SK-N-SH (cell line): ENCODE measurements around the gene THSD4. TPM values are rescaled to one million over a fixed set of nuclear protein-coding genes. Genes with fewer than 3 reads are reported as not detected.

Source experiments
- CTCF ChIA-PET: fragments of 300-600, 350-600 bp; formaldehyde crosslinking; extraction: SDS; loops from one replicate; lab custom pipeline; 2021; lab: Yijun Ruan, JAX
- POLR2A ChIA-PET: fragments of 350-600 bp; sonication (Branson Sonifier 250); formaldehyde crosslinking; extraction: SDS; loops from one replicate; lab custom pipeline; 2020; ENCODE audit warnings: antibody characterized with exemption, inconsistent platforms; lab: Yijun Ruan, JAX
- DNase-seq: peaks from one replicate; pipeline ENCODE4 v3.0.0; 2012
- H2AFZ ChIP-seq: fragments of 200-600 bp; sonication (generic); 2 replicates; pipeline ENCODE4 v1.8.1; 2016; ENCODE audit warnings: antibody characterized with exemption, mild to moderate bottlenecking, low read depth
- H3F3A ChIP-seq: fragments of 200-600 bp; sonication (generic); replicated peaks from 2 replicates; pipeline ENCODE3; 2016; ENCODE audit warnings: antibody characterized with exemption, mild to moderate bottlenecking; ENCODE audit not compliant: insufficient read depth
- H3K27ac ChIP-seq, 2 experiments: fragments of 200-500 bp in 1 of 2; fragments of 200-600 bp in 1 of 2; sonication (Bioruptor generic) in 1 of 2; sonication (generic), shearing (Covaris generic) in 1 of 2; 2 replicates each; pipeline versions ENCODE4 v1.5.1 to v1.6.1; 2014 to 2016; ENCODE audit warnings: low read depth in 2 of 2, inconsistent platforms in 1 of 2, low read length in 1 of 2, mild to moderate bottlenecking in 1 of 2, mixed read lengths in 1 of 2
- H3K27me3 ChIP-seq: fragments of 200-600 bp; sonication (generic), shearing (Covaris generic); 2 replicates; pipeline ENCODE4 v1.6.1; 2016; ENCODE audit warnings: mixed run types; ENCODE audit not compliant: insufficient read depth
- H3K36me3 ChIP-seq, 2 experiments: fragments of 200-500 bp in 1 of 2; fragments of 200-600 bp in 1 of 2; sonication (Bioruptor generic) in 1 of 2; sonication (generic) in 1 of 2; replicated peaks in 1 of 2; 2 replicates each; pipeline versions ENCODE3 to v1.5.1; 2014 to 2016; ENCODE audit warnings: low read length in 1 of 2, mild to moderate bottlenecking in 1 of 2; ENCODE audit not compliant: insufficient read depth in 2 of 2, control insufficient read depth in 1 of 2
- H3K4me1 ChIP-seq, 2 experiments: fragments of 200-500 bp in 1 of 2; fragments of 200-600 bp in 1 of 2; sonication (Bioruptor generic) in 1 of 2; sonication (generic), shearing (Covaris generic) in 1 of 2; 2 replicates each; pipeline versions ENCODE4 v1.5.1 to v1.6.1; 2014 to 2016; ENCODE audit warnings: low read depth in 1 of 2, low read length in 1 of 2, mixed run types in 1 of 2; ENCODE audit not compliant: insufficient read depth in 2 of 2, control insufficient read depth in 1 of 2
- H3K4me2 ChIP-seq: fragments of 200-600 bp; sonication (generic), shearing (Covaris generic); 2 replicates; pipeline ENCODE4 v1.6.1; 2017; ENCODE audit warnings: mixed run types
- H3K4me3 ChIP-seq, 2 experiments: fragments of 200-500 bp in 1 of 2; fragments of 200-600 bp in 1 of 2; sonication (Bioruptor generic) in 1 of 2; sonication (generic), shearing (Covaris generic) in 1 of 2; 2 replicates each; pipeline versions ENCODE4 v1.5.1 to v1.8.1; 2014 to 2016; ENCODE audit warnings: low read depth in 2 of 2, inconsistent platforms in 1 of 2, low read length in 1 of 2, mild to moderate bottlenecking in 1 of 2, mixed read lengths in 1 of 2, moderate library complexity in 1 of 2
- H3K79me2 ChIP-seq: fragments of 200-600 bp; sonication (generic); 2 replicates; pipeline ENCODE4 v1.8.1; 2017; ENCODE audit warnings: mild to moderate bottlenecking; ENCODE audit not compliant: insufficient read depth
- H3K9ac ChIP-seq: fragments of 200-600 bp; sonication (generic); 2 replicates; pipeline ENCODE4 v1.6.1; 2017; ENCODE audit warnings: mixed run types
- H3K9me2 ChIP-seq: fragments of 200-600 bp; sonication (generic); 2 replicates; pipeline ENCODE4 v1.6.1; 2017; ENCODE audit warnings: mixed run types
- H3K9me3 ChIP-seq: fragments of 200-600 bp; sonication (generic); 2 replicates; pipeline ENCODE4 v1.6.1; 2017; ENCODE audit warnings: mixed run types, mild to moderate bottlenecking, moderate library complexity
- H4K20me1 ChIP-seq: fragments of 200-600 bp; sonication (generic); 2 replicates; pipeline ENCODE4 v1.6.1; 2017; ENCODE audit warnings: mild to moderate bottlenecking, mixed run types; ENCODE audit not compliant: insufficient read depth
- ELF1 ChIP-seq: IDR thresholded peaks from 2 replicates; pipeline ENCODE4 v1.4.0; 2012
- FOXJ3 ChIP-seq: sonication (generic); formaldehyde crosslinking; IDR thresholded peaks from 2 replicates; pipeline ENCODE4 v1.5.1; 2020; ENCODE audit warnings: mild to moderate bottlenecking, missing genetic modification reagents
- GABPA ChIP-seq: IDR thresholded peaks from 2 replicates; pipeline ENCODE4 v1.4.0; 2012; ENCODE audit warnings: low read depth, mild to moderate bottlenecking
- MEF2A ChIP-seq: IDR thresholded peaks from 2 replicates; pipeline ENCODE4 v1.4.0; 2012; ENCODE audit warnings: low read depth, borderline replicate concordance
- MXI1 ChIP-seq: IDR thresholded peaks from 2 replicates; pipeline ENCODE4 v1.6.1; 2012; ENCODE audit warnings: mild to moderate bottlenecking, low read depth, low read length, improper control_type of control experiment
- NFIC ChIP-seq: IDR thresholded peaks from 2 replicates; pipeline ENCODE4 v1.4.0; 2012; ENCODE audit warnings: borderline replicate concordance
- POLR2AphosphoS5 ChIP-seq: IDR thresholded peaks from 2 replicates; pipeline ENCODE4 v1.6.1; 2012; ENCODE audit warnings: low read depth, low read length
- RAD21 ChIP-seq: IDR thresholded peaks from 2 replicates; pipeline ENCODE4 v1.6.1; 2012; ENCODE audit warnings: mild to moderate bottlenecking, low read length
- RCOR1 ChIP-seq: fragments of 150-350 bp; IDR thresholded peaks from 2 replicates; pipeline ENCODE4 v1.6.1; 2017; ENCODE audit warnings: antibody characterized with exemption, low read length
- RXRA ChIP-seq: IDR thresholded peaks from 2 replicates; pipeline ENCODE4 v1.4.0; 2012; ENCODE audit warnings: low read depth, mild to moderate bottlenecking, borderline replicate concordance
- SIN3A ChIP-seq: IDR thresholded peaks from 2 replicates; pipeline ENCODE4 v1.6.1; 2012; ENCODE audit warnings: low read depth, mild to moderate bottlenecking, low read length, moderate library complexity, borderline replicate concordance
- SMC3 ChIP-seq: IDR thresholded peaks from 2 replicates; pipeline ENCODE4 v1.6.1; 2012; ENCODE audit warnings: low read depth, low read length, improper control_type of control experiment
- TCF12 ChIP-seq: IDR thresholded peaks from 2 replicates; pipeline ENCODE4 v1.4.0; 2012
- TEAD4 ChIP-seq: IDR thresholded peaks from 2 replicates; pipeline ENCODE4 v1.4.0; 2012; ENCODE audit warnings: mild to moderate bottlenecking, borderline replicate concordance; ENCODE audit not compliant: insufficient read depth
- YY1 ChIP-seq: IDR thresholded peaks from 2 replicates; pipeline ENCODE4 v1.4.0; 2012; ENCODE audit warnings: low read depth, mild to moderate bottlenecking
- WGBS: methylation state at CpG from one replicate; pipeline ENCODE4 v1.1.6; 2017; ENCODE audit warnings: low lambda C conversion rate; 5-methylcytosine and 5-hydroxymethylcytosine counted together
- polyA plus RNA-seq, 3 experiments: library from polyadenylated mRNA; depleted of rRNA; stranded (reverse); fragments of >200 nt; gene quantifications; 2 replicates each; pipeline ENCODE4 v1.2.3, GENCODE V29; 2012
- TF ChIP-seq, protein P1 (sequence below): IDR thresholded peaks from 2 replicates; pipeline ENCODE4 v1.4.0; 2012; ENCODE audit warnings: low read depth
- TF ChIP-seq, protein P2 (sequence below): IDR thresholded peaks from 2 replicates; pipeline ENCODE4 v1.4.0; 2012; ENCODE audit warnings: low read depth, borderline replicate concordance

The THSD4 gene
- polyA plus RNA-seq, 1 of the 3 experiments (the other 2 are of a cell fraction): 79.1 TPM

DNA sequence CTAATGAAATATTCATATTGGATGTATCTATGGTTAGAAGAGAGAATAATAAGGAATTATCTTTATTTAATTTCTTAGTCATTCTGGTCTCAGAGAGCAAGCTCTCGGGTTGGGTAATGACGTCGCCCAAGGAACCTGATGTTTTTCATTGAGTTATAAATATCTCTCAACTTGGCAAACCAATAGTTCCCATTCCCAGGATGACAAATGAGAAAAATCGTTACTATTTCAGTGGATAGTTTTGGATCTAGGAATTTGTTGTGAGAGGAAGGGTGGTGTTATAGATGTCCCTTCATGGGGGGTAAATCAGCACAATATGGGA, 532.2 kb downstream of the THSD4 start:
- no peaks in the 10 kb centered on the region for H3K9me2 ChIP-seq
- no peaks in the 10 kb centered on the region for H3K9me3 ChIP-seq
- no peak overlapping the region for H3K4me3 ChIP-seq
- no peaks in the 10 kb centered on the region for H4K20me1 ChIP-seq
- H3K36me3 ChIP-seq: no peaks in the 10 kb centered on the region
- WGBS: 63% methylated on average over 4 of the region's 4 CpGs
- TF ChIP-seq RXRA (no peak), TCF12 (peak; percentile 6; the same call in 1 of the 2 replicates)
- H3F3A ChIP-seq: no peaks in the 10 kb centered on the region
- POLR2A ChIA-PET: no interaction called here
- H3K27me3 ChIP-seq: no peaks in the 10 kb centered on the region
- no peak overlapping the region for H3K9ac ChIP-seq
- H3K4me1 ChIP-seq: peaks cover 2 to 16% of the 10 kb centered on the region in 2 experiments; a peak in 3 of 4 replicates
- DNase-seq: no peak
- no peak overlapping the region for H2AFZ ChIP-seq
- H3K79me2 ChIP-seq: no peaks in the 10 kb centered on the region
- H3K4me2 ChIP-seq: no peak overlapping the region
- CTCF ChIA-PET: interaction anchor here (1.1 kb wide), 1 partner anchor 72 kb away, joined by 4 read pairs; no protein-coding TSS in a partner anchor
- peak overlapping the region in 1 of 2 experiments; percentile 71; a peak in 2 of 4 replicates for H3K27ac ChIP-seq

DNA sequence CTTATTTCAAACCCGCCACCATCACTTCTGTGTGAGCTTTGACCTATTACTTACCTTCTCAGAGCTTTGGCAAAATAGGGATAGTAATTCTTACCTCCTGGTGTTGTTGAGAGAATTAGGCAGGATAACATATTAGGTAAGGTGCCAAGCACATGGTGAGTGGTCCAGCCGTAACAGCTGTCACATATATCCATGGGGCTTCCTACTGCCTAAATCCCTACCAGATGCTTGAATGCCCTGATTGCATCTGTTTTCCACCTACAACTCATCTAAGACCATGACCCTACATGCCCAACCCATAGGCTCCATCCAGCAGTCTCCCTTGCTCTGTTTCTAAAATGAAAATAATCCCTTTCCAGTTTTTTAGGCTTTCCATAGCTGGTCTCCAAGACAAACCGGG, 532.8 kb downstream of the THSD4 start:
- Histone ChIP-seq H4K20me1 (no peaks in the 10 kb centered on the region), H3K4me3 (no peak overlapping the region), H3K27me3 (no peaks in the 10 kb centered on the region), H3K9ac (no peak overlapping the region), H2AFZ (no peak overlapping the region), H3K4me2 (no peak overlapping the region), H3K36me3 (no peaks in the 10 kb centered on the region), H3K79me2 (no peaks in the 10 kb centered on the region), H3K9me2 (no peaks in the 10 kb centered on the region), H3K27ac (peak overlapping the region in 1 of 2 experiments; percentile 71; a peak in 2 of 4 replicates), H3K4me1 (peaks cover 2 to 16% of the 10 kb centered on the region in 2 experiments; a peak in 3 of 4 replicates), H3K9me3 (no peaks in the 10 kb centered on the region), H3F3A (no peaks in the 10 kb centered on the region)
- ChIA-PET POLR2A (no interaction called here), CTCF (interaction anchor here (1.0 to 1.1 kb wide), 2 partner anchors 72 to 207 kb away, joined by 3 to 4 read pairs; no protein-coding TSS in a partner anchor)
- 96% methylated on average over 3 of the region's 3 CpGs for WGBS
- TF ChIP-seq YY1 (no peak), FOXJ3 (CRISPR knock-in tag) (no peak)
- DNase-seq: no peak

DNA sequence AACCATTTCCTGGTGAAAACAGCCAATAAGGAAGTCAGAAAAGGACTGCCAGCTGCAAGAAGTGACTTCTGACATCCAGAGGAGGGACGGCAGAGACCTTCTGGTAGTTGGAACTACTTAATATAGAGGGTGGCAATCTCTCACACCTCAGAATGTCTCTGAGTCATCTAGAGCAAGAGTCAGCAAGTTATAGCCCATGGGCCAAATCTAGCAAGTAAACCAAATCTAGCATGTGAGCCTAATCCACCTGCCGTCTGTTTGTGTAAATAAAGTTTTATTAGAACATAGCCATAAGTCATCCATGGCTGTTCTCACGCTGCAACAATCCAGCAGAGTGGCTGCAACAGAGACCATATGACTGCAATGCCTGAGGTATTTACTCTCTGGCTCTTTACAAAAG, 534.6 kb downstream of the THSD4 start:
- H3K9me3 ChIP-seq: no peaks in the 10 kb centered on the region
- no peaks in the 10 kb centered on the region for H3K9me2 ChIP-seq
- H3K27me3 ChIP-seq: no peaks in the 10 kb centered on the region
- H3K9ac ChIP-seq: no peak overlapping the region
- ChIA-PET CTCF (interaction anchor here (1.6 kb wide), 1 partner anchor 206 kb away, joined by 5 read pairs; no protein-coding TSS in a partner anchor), POLR2A (no interaction called here)
- no peaks in the 10 kb centered on the region for H3K79me2 ChIP-seq
- H4K20me1 ChIP-seq: no peaks in the 10 kb centered on the region
- TF ChIP-seq, protein P1, sequence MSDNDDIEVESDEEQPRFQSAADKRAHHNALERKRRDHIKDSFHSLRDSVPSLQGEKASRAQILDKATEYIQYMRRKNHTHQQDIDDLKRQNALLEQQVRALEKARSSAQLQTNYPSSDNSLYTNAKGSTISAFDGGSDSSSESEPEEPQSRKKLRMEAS: no peak
- TF ChIP-seq SIN3A (no peak), ELF1 (no peak), RCOR1 (no peak), MEF2A (no peak), NFIC (no peak), TEAD4 (no peak), MXI1 (no peak), RAD21 (no peak), SMC3 (no peak), FOXJ3 (CRISPR knock-in tag) (no peak), GABPA (no peak), POLR2AphosphoS5 (no peak)
- TF ChIP-seq, protein P2, sequence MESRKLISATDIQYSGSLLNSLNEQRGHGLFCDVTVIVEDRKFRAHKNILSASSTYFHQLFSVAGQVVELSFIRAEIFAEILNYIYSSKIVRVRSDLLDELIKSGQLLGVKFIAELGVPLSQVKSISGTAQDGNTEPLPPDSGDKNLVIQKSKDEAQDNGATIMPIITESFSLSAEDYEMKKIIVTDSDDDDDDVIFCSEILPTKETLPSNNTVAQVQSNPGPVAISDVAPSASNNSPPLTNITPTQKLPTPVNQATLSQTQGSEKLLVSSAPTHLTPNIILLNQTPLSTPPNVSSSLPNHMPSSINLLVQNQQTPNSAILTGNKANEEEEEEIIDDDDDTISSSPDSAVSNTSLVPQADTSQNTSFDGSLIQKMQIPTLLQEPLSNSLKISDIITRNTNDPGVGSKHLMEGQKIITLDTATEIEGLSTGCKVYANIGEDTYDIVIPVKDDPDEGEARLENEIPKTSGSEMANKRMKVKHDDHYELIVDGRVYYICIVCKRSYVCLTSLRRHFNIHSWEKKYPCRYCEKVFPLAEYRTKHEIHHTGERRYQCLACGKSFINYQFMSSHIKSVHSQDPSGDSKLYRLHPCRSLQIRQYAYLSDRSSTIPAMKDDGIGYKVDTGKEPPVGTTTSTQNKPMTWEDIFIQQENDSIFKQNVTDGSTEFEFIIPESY: no peak
- no peak overlapping the region for H3K4me2 ChIP-seq
- H3K4me3 ChIP-seq: no peak overlapping the region
- H3K27ac ChIP-seq: no peak overlapping the region
- peaks cover 3% of the 10 kb centered on the region for H3F3A ChIP-seq
- H3K4me1 ChIP-seq: peaks cover 9 to 19% of the 10 kb centered on the region in 2 experiments
- WGBS: 93% methylated on average over 3 of the region's 3 CpGs
- no peak overlapping the region for H2AFZ ChIP-seq
- DNase-seq: no peak
- no peaks in the 10 kb centered on the region for H3K36me3 ChIP-seq
